Stimulated activated CD4-positive, alpha-beta T cell treated with anti-CD3 and anti-CD28 coated beads, Interleukin-12 subunit alpha, Interleukin-12 subunit beta, amount 100 ng/mL, for 4 hours (primary cell): Measurements from ENCODE around the gene VGLL4.

Source experiments
- DNase-seq: peaks from one replicate; pipeline ENCODE4 v3.0.0-alpha.2; 2020

Gene VGLL4

DNA sequence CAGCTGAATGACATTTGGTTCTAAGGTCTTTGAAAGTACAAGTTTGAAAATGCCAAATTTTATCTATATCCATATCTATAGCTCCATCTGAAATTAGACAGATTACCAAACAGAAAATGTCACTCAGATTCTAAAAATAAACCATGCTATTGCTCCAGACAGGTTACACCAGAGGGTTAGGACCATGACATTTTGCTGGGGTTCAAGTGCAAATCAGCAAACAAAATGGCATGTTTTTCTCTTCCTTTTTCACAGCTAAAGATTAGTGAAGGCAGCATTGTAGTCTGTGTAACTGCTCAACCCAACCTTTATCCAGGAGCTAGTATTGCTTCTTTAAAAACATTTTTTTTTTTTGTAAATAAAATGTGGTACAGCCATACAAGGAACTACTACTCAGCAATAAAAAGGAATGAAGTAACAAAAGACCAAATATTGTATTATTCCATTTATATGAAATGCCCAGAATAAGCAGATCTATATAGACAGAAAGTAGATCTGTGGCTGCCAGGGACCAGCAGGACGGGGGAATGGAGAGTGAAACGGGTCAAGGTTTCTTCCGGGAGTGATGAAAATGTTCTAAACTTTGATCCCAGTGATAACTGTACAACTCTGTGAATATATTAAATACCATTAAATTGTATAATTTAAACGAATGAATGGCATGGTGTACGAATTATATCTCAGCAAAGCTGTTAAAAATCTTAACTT lies 18.2 kb downstream of the VGLL4 start:
- no peak for DNase-seq

GRCh38 chr3:11624704-11625375 lies 18.9 kb downstream of the VGLL4 start:
- DNase-seq, result no peak

GRCh38 chr3:11624161-11624560 lies 19.6 kb downstream of the VGLL4 start:
- peak; percentile 46 for DNase-seq

DNA sequence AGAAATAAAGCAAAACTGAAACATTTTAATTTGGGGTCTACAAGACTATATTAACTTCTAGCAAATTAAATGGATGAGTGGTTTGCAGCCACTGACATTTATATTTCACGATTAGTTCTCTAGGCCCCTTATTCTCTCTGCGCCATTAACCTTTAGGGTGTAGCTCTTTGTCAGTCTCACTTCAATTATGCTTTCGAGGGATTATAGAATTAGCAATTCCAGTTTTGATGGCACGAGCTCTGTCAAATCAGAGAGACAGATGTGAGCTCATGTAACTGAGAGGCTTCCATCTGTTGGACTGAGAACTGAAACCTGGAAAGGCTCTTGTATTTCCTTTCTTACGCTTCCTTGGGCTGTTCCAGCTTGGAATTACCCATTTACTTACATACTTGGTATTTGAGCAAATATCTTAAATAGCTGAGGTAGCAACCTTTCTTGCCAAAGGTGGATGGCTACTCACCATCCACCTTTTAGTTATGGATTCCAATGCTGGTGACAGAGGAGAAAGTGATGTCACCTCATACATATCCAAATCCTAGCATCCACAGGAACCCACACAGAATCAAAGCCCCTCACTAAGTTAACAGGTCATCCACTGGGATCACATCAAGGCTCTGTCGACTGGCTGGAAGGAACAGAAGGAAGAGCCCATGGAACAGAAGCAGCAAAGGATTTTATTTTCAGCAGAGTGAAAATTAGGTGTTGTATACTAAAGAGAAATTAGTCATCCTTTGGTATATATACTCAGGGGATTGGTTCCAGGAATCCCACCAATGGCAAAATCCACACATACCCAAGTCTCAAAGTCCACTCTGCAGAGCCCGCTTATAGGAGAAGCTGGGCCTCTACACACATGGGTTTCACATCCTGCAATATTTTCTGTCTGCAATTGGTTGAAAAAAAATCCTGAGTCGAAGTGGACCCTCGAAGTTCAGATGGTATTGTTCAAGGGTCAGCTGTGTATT lies 20.8 kb downstream of the VGLL4 start:
- no peak for DNase-seq

GRCh38 chr3:11621077-11621476 lies 22.6 kb downstream of the VGLL4 start:
- no peak for DNase-seq

GRCh38 chr3:11619946-11620652 lies 23.6 kb downstream of the VGLL4 start:
- DNase-seq, result no peak

- DNase-seq, result no peak
These were observed 24.3 kb downstream of the VGLL4 start for GRCh38 chr3:11619461-11619860.

GRCh38 chr3:11618904-11619303 lies 24.8 kb downstream of the VGLL4 start:
- no peak for DNase-seq

DNA sequence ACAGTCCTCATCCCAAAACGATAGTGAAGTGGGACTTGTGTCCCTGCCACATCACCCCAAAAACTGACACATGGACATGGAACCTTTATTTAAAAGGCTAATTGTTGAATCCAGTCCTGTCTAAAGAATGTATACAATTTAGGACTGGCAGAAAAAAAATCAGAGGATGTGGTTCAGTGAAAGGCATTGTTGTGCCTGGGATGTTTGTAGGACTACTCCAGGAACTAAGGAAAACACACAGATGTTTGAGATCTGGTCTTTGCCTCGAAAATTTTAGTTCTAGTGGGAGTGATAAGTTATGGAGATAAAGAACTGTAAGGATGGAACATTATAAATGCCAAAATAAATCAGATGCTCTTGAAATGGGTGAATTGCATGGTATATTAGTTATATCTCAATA lies 27.2 kb downstream of the VGLL4 start:
- DNase-seq, result no peak

GRCh38 chr3:11613851-11614487 lies 29.7 kb downstream of the VGLL4 start:
- DNase-seq, result no peak

GRCh38 chr3:11613319-11613718 lies 30.4 kb downstream of the VGLL4 start:
- DNase-seq, result no peak

- no peak for DNase-seq
These were observed 31.1 kb downstream of the VGLL4 start for GRCh38 chr3:11612515-11613188.

DNA sequence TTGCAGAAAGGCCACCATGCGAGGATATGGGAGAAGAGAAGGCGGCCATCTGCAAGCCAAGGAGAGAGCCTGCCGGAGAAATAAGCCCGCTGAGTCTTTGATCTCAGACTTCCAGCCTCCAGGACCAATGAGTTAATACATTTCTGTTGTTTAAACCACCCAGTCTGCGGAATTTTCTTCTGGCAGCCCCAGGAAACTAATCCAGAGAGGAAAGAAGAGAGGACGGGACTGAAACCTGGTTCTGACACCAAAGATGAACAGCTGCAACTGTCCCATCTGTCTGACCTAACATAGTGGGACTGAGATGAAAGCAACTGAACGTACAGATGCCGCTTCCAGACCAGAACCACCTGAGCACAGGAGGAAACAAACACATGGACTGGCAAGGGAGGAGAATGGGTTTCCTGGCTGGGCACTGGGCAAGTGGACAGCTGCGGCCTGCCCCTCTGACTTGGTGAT lies 32.3 kb downstream of the VGLL4 start:
- no peak for DNase-seq

DNA sequence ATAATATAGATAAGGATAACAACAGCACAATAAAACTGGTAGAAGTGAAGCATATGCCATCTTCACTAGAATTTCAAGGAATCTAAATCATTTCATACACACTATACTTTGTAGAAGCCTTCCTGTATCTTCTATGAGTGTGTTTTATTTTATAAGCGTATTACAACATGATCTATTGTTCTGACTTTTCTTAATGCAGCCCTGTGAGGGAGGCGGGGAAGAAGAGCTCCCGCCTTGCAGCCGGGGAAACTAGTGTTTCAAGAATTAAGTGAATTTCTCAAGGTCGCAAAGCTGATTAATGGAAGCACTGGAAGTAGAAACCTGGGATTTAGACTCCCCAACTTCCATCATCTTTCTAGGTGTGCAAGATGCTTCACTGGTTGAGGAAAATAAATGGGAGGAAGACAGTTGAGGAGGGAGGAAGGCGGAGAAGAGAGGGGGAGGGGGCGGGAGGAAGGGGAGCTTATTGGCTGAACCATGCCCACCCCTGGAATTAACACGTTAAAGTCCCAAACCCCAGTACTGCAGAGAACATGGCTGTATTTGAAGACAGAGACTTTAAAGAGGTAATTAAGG lies 32.9 kb downstream of the VGLL4 start:
- DNase-seq, result no peak

DNA sequence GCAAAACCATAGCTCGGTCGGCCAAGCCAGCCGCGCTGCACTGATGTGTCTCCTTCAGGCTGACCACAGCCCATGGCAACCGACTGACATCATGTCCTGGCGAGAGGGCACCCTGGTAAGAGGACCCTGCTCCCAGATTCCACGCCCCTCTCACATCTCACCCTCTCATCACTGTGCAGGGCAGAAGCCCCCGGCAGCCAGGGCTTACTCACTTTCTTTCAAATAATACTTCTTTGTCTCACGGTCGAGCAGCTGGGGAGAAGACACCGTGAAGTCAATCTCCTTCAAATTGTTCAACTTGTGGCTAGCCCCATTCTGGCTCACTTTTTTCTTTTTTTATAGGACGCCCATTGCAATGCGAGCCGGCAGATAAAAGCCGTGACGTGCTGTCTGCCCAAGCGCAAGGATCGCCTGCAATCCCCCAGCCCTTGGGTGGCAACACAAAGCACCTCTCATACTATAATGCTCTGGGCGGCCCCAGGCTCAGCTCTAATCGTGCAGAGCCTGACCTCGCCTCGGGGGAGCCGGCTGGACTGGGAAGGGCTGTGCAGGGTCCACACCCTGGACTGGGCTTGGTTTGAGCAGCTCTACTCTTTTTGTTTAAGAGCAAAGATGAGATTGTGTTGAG lies 33.6 kb downstream of the VGLL4 start:
- DNase-seq, result no peak

- no peak for DNase-seq
These were observed 34.2 kb downstream of the VGLL4 start for GRCh38 chr3:11609481-11609880.

DNA sequence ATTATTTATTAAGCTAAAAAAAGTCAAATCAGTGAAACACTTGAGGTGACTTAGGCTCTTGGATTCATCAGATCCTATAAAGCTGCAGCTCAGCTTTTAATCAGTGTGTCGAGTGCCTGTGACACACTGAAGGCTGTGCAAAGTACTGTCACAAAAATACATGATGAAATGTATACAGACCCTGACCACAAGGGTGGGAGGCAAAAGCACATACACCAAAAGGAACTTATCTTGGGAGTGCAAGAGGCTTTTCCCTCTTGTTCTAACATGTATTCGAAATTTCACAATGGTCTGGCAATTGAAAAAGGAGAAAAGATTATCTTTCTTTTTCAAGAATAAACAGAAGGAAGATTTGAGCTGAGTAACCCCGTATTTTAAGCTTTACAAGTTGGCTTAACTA lies 35.9 kb downstream of the VGLL4 start:
- DNase-seq, result no peak

DNA sequence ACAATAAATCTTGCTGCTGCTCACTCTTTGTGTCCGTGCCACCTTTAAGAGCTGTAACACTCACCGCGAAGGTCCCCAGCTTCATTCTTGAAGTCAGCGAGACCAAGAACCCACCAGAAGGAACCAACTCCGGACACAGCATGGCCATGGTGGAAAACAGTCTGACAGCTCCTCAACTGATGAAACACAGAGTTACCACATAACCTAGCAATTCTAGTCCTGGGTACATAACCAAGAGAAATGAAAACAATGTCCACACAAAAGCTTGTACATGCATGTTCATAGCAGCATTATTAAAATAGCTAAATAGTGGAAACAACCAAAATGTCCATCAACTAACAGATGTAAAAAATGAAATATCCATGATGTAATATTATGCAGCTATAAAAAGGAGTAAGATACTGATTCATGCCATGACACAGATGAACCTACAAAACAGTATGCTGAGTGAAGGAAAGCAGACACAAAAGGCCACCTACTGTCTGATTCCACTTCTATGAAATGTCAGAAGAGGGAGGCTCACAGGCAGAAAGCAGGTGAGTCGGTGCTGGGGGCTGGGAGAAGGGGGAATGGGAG lies 36.8 kb downstream of the VGLL4 start:
- DNase-seq, result no peak

DNA sequence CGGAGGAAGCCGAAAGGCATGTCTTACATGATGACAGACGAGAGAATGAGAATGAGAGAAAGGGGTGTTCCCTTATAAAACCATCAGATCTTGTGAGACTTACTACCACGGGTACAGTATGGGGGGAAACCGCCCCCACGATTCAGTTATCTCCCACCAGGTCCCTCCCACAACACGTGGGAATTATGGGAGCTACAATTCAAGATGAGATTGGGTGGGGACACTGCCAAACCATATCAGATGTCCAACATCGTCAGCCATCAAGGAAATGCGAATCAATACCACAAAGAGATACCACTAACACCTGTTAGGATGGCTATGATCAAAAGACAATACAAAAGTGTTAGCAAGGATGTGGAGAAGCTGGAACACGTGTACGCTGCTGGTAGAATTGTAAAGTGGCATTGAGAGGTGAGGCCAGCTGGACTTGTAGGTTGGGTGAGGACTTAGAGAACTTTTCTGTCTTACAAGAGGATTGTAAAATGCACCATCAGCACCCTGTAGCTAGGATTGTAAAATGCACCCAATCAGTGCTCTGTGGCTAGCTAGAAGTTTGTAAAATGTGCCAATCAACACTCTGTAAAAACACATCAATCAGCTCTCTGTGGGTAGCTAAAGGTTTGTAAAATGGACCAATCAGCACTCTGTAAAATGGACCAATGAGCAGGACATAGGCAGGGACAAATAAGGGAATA lies 37.5 kb downstream of the VGLL4 start:
- no peak for DNase-seq

DNA sequence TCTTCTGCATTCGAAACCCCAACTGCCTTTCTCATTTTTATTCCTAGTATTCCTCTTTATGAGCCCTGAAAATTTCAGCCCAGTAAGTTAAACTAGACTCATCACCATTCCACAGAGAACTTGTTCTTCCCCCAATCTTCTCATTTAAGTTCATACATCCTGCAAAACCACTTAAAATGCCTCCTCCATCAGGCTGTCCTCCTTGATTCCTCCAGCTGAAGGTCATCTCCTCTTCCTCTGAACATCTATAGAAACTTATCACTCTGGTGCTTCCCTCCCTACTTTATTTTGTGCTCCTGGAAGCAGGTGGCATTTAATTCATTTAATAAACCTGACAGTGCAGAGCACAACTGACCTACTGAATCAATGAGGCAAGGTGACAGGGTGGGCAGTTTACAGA lies 38.3 kb downstream of the VGLL4 start:
- no peak for DNase-seq
